ENCODE data around the gene CDH22.

CDH22 gene

GRCh38 chr20:46169245-46170171 lies 138.8 kb downstream of the CDH22 start:
- no peak for DNase-seq (ENCODE audit: low spot score)

DNA sequence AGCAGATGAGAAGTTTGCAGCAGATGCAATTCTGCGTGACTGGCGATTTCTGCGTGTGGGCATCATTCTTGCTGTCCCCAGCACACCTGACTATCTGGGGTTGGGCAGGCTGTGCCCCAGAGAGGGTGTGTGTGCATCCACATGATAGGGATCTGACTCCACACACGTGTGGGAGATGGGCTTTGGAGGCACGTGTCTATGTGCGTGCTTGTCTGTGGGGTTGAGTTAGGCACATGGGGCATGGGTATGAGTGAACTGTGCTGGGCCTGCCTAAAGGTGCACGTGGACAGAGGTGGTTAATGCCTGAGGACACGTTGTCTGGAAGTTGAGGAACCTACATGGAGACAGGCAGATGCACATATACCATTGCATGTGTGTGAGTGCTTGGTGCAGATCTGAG lies 139.9 kb downstream of the CDH22 start:
- no peak for DNase-seq (ENCODE audit: low spot score)

- no peak for DNase-seq (ENCODE audit: low spot score)
Observed at GRCh38 chr20:46167080-46167479, 141.2 kb downstream of the CDH22 start.

DNA sequence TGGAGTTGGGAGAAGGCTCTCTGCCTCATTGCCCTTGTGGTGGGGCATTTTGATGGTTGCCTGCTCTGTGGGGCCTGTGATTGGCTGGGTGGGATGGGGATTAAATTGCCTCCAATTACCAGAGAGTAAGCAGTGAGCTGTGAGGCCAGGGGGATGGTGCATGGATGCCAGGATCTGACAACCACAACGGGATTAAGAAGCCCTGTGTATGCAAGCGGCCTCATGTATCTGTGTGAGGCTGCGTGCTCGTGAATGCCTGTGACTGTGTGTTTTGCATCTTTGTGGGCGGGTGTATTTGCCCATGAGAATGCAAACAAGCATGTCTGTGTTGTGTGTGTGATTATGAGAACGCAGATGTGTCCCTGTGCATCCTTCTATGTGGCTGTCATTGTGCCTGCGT lies 144.0 kb downstream of the CDH22 start:
- DNase-seq (ENCODE audit: low spot score): no peak

DNA sequence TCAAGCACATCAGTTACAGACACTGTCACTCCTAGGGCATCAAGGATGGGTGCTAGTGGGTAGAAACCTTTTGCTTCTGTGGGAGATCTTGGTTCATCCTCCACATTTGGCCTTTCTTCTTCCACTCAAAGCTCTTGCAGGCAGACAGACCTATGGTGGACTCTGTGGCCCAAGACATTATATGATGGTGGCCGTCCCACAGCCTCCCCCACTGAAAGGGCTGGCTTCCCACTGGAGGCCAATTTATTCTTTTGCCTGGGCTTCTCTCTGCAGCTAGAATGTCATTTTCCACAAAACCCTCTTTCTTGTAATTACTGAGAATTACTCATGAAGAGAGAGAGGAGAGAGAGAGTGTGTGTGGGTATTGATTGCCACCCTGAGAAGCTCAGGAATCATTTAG lies 146.4 kb downstream of the CDH22 start:
- DNase-seq (ENCODE audit: low spot score): no peak

- no peak for DNase-seq (ENCODE audit: low spot score)
Observed at GRCh38 chr20:46160661-46161060, 147.6 kb downstream of the CDH22 start.

DNA sequence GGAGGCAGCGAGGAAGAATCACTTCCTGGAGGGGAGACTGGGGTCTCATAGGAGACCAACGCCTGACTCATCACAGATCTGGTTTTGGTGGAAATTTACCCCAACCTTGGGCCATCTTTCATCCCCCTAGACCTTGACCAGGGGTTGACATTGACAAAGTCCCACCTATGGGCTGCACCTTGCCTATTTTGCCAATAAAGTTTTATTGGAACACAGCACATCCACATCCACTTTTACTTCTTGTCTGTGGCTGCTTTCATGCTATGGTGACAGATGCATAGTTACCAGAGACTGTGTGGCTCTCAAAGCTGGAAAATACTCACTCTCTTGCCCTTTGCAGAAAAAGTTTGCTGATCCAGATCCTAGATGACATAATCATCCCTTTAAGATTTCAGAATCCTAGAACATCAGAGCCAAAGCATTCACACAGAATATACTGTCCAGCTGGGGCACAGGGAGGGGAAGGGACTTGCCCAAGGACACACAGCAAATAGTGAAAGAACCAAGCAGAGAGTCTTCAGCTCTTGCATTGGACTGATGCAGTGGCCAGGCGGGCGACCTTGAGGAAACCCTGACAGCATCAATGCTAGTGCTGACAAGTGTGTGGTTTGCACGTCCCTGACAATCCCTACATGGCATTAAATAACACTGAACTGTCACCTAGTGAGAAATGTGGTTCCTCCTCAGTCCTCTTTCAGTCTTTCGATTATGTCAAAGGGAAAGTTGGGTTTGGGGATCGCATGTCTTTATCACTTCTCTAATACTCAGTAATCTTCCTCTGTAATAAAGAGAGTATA lies 149.0 kb downstream of the CDH22 start:
- DNase-seq (ENCODE audit: low spot score): no peak

- DNase-seq (ENCODE audit: low spot score): no peak
Observed at GRCh38 chr20:46158476-46158987, 149.8 kb downstream of the CDH22 start.

- no peak for DNase-seq (ENCODE audit: low spot score)
Observed at GRCh38 chr20:46157625-46158024, 150.7 kb downstream of the CDH22 start.

DNA sequence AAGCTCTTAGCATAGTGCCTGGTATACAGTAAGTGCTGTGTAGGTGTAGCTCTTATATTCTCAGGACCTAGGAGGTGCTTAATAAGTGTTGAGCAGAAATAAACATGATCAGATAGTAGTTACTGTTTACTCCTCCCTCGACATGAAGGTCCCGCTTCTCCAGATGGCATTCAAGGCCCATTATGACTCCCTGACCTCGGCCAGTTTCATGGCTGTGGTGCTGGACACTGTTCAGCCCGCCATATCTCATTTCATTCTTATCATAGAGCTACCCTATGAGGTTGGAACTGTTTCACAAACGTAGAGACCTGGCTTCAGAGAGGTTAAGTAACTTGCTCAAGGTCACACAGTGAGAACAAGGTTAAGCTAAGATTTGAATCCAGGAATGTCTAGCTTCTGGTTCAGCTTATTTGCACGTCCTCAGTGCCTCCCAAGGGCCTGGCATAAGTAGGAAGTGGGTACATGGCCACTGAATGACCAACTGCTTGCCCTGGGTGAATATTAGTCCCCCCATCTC lies 151.2 kb downstream of the CDH22 start:
- DNase-seq (ENCODE audit: low spot score): no peak

GRCh38 chr20:46156065-46156464 lies 152.2 kb downstream of the CDH22 start:
- DNase-seq (ENCODE audit: low spot score): no peak

DNA sequence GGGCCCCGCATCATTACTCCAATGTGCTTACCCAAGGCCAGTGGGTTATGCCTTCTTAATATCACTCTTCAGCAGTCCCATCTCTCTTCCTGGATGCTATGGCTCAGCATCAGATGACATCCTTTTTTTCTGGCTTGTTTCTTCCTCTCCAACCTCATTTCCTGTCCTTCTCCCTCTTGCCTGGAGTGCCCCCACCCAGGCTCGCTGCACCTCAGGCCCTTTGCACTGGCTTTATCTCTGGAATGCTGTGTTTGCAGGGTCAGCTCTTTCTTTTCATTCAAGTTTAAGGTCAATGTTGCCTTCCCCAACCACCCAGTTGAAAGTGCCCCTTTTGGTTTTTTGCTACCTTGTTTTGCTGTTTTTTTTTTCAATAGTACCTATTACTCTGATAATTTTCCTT lies 153.5 kb downstream of the CDH22 start:
- DNase-seq (ENCODE audit: low spot score): no peak

- DNase-seq (ENCODE audit: low spot score): no peak
Observed at GRCh38 chr20:46154305-46154704, 154.0 kb downstream of the CDH22 start.

DNA sequence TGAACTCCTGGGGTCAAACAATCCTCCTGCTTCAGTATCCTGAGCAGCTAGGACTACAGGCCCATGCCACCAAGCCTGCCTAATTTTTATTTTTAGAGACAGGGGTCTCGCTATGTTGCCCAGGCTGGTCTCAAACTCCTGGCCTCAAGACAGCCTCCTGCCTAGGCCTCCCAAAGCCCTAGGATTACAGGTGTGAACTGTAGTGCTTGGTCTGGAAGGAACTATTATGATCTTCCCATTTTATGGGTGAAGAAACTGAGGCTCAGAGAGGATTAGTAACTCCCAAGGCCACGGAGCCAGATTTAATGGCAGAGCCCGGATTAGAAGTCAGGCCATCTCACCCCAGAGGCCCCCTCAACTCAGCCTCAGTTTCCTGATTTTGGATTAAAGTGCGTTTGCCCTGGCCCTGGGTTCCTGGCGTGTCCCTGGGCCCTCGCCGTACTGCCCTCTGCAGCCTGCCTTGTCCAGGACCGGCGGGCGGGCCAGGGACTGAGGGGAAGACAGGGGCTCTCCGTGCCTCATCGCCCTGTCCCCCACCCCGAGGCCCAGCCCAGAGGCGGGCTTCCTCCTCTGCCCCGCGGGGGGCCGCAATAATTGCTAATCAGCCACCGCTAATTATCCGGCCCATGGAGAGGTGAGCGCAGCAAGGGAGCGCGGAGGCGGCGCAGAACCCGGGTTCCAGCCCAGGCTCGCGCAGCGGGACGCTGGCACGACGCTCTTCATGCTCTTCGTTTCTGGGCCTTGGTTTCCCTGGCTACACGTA lies 155.3 kb downstream of the CDH22 start:
- no peak for DNase-seq (ENCODE audit: low spot score)

GRCh38 chr20:46151936-46152335 lies 156.4 kb downstream of the CDH22 start:
- DNase-seq (ENCODE audit: low spot score): no peak

GRCh38 chr20:46150943-46151342 lies 157.4 kb downstream of the CDH22 start:
- no peak for DNase-seq (ENCODE audit: low spot score)

GRCh38 chr20:46148313-46149208 lies 159.7 kb downstream of the CDH22 start:
- DNase-seq (ENCODE audit: low spot score): no peak

GRCh38 chr20:46145713-46146112 lies 162.6 kb downstream of the CDH22 start:
- no peak for DNase-seq (ENCODE audit: low spot score)

DNA sequence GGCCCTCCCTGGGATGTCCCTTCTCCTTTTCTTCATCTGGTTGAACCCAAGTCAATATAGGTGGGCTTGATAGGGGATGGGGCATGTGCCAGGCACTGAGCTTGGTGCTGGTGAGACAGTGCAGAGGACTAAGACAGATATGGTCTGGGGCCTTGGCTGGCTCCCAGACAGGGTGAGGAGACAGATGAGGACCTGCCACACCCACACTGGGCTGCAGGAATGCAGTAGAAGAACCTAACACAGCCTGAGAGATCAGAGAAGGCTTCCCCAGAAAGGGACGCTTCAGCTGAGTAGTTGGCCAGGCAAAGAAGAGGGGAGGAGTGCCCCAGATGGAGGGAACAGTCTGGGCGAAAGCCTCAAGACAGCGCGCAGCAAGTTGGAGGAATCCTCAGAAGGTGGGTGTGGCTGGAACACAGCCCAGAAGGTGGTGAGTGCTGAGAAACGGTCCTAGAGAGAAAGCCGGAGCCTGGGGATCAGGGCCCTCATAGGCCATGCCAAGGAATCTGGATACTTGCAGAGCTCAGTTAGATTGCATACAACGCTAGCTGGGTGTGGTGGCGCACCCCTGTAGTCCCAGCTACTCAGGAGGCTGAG lies 163.8 kb downstream of the CDH22 start:
- DNase-seq (ENCODE audit: low spot score): no peak

DNA sequence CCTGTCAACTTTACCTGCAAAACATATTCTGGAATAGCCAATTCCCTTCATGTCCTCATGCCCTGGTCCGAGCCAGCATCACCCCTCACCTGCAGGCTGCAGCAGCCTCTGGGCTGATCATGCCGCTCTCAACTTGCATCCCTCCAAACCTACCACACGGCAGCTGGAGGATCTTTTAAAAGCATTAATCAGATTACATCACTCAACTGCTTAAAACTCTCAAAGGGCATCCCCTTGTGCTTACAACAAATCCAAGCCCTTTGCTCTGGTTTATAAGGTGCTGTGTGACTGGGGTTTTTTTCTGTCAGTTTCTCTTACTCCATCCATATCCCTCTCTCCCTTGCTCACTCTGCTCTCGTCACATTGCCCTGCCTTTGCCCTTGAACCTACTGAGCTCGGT lies 166.2 kb downstream of the CDH22 start:
- DNase-seq (ENCODE audit: low spot score): no peak

All from GM03348 (cell line).